HL-60 (cell line): ENCODE results near the gene RERE.

Experiments
- DNase-seq, 2 experiments: peaks; one replicate each; pipeline ENCODE4 v3.0.0-alpha.2; 2010 to 2020; ENCODE audit warnings: low read depth in 1 of 2, low spot score in 1 of 2
- H3K27ac ChIP-seq: fragments of 250-450 bp; sonication (Bioruptor Pico); replicated peaks from 2 replicates; pipeline ENCODE4 v1.5.1; 2020; ENCODE audit warnings: mild to moderate bottlenecking, moderate library complexity
- H3K27me3 ChIP-seq: fragments of 250-450 bp; sonication (Bioruptor Pico); 2 replicates; pipeline ENCODE4 v1.5.1; 2021; ENCODE audit warnings: mild to moderate bottlenecking, moderate library complexity; ENCODE audit not compliant: insufficient read depth, poor library complexity, severe bottlenecking
- H3K4me3 ChIP-seq: replicated peaks from 2 replicates; pipeline ENCODE4 v1.5.1; 2011; ENCODE audit warnings: mild to moderate bottlenecking, control low read depth, low read length; ENCODE audit not compliant: insufficient read depth
- CTCF ChIP-seq: IDR thresholded peaks from one replicate; pipeline ENCODE4 v1.5.1; 2011; ENCODE audit warnings: low read length, control low read depth, inconsistent platforms; ENCODE audit not compliant: insufficient read depth
- GABPA ChIP-seq: IDR thresholded peaks from 2 replicates; pipeline ENCODE4 v1.6.1; 2012; ENCODE audit warnings: low read depth
- POLR2AphosphoS5 ChIP-seq: IDR thresholded peaks from 2 replicates; pipeline ENCODE4 v1.6.1; 2012; ENCODE audit warnings: low read depth
- REST ChIP-seq: IDR thresholded peaks from 2 replicates; pipeline ENCODE4 v1.6.1; 2012; ENCODE audit warnings: low read depth; ENCODE audit not compliant: insufficient replicate concordance
- SPI1 ChIP-seq: IDR thresholded peaks from 2 replicates; pipeline ENCODE4 v1.6.1; 2012; ENCODE audit warnings: low read depth, mild to moderate bottlenecking, borderline replicate concordance

RERE gene

GRCh38 chr1:8519167-8519566 is 298.3 kb downstream of the RERE start:
- TF ChIP-seq SPI1 (no peak), REST (no peak), CTCF (no peak), POLR2AphosphoS5 (no peak), GABPA (no peak)
- no peak overlapping the region for H3K27ac ChIP-seq
- no peak for DNase-seq
- no peak overlapping the region for H3K4me3 ChIP-seq
- no peaks in the 10 kb centered on the region for H3K27me3 ChIP-seq

- TF ChIP-seq GABPA = no peak
- Histone ChIP-seq H3K27me3 (no peaks in the 10 kb centered on the region), H3K27ac (no peak overlapping the region), H3K4me3 (no peak overlapping the region)
- no peak for DNase-seq
These were observed 299.0 kb downstream of the RERE start for GRCh38 chr1:8518490-8518801.

GRCh38 chr1:8517661-8518489 is 299.6 kb downstream of the RERE start:
- TF ChIP-seq SPI1 (no peak), GABPA (no peak)
- Histone ChIP-seq H3K27me3 (no peaks in the 10 kb centered on the region), H3K4me3 (no peak overlapping the region), H3K27ac (no peak overlapping the region)
- DNase-seq = no peak

- H3K27ac ChIP-seq = no peak overlapping the region
- no peak for TF ChIP-seq POLR2AphosphoS5
- no peak for TF ChIP-seq SPI1
- TF ChIP-seq CTCF = no peak
- no peak for TF ChIP-seq GABPA
- TF ChIP-seq REST = no peak
- no peak for DNase-seq
These were observed 300.5 kb downstream of the RERE start for GRCh38 chr1:8516793-8517556.

More at GRCh38 chr1:8516793-8517556, 300.5 kb downstream of the RERE start:
- Histone ChIP-seq H3K4me3 (no peak overlapping the region), H3K27me3 (no peaks in the 10 kb centered on the region)
